Ectodermal cell (in vitro differentiated cells): ENCODE data around the gene SHB.

Experiments used
- H3K27ac ChIP-seq: 2 replicates; pipeline ENCODE4 v1.7.0; 2013; ENCODE audit warnings: mild to moderate bottlenecking, low read depth, low read length; ENCODE audit not compliant: insufficient read depth, poor library complexity, severe bottlenecking
- H3K27me3 ChIP-seq: 2 replicates; pipeline ENCODE4 v1.7.0; 2013; ENCODE audit warnings: mild to moderate bottlenecking, low read length; ENCODE audit not compliant: insufficient read depth, control insufficient read depth, poor library complexity, severe bottlenecking
- H3K36me3 ChIP-seq: one replicate; pipeline ENCODE4 v1.7.0; 2013; ENCODE audit warnings: low read length; ENCODE audit not compliant: control insufficient read depth, insufficient read depth
- H3K4me1 ChIP-seq: one replicate; pipeline ENCODE4 v1.7.0; 2013; ENCODE audit warnings: low read length; ENCODE audit not compliant: control insufficient read depth, insufficient read depth
- H3K4me3 ChIP-seq: 2 replicates; pipeline ENCODE4 v1.7.0; 2013; ENCODE audit warnings: low read depth, low read length, control low read depth; ENCODE audit not compliant: insufficient read depth
- H3K9me3 ChIP-seq: 2 replicates; pipeline ENCODE4 v1.7.0; 2013; ENCODE audit warnings: mild to moderate bottlenecking, low read length, moderate library complexity; ENCODE audit not compliant: control insufficient read depth
- WGBS, 2 experiments: methylation state at CpG; one replicate each; pipeline ENCODE4 v1.1.7; 2013; ENCODE audit warnings: missing lambda C conversion rate in 2 of 2; 5-methylcytosine and 5-hydroxymethylcytosine counted together

Gene SHB

DNA sequence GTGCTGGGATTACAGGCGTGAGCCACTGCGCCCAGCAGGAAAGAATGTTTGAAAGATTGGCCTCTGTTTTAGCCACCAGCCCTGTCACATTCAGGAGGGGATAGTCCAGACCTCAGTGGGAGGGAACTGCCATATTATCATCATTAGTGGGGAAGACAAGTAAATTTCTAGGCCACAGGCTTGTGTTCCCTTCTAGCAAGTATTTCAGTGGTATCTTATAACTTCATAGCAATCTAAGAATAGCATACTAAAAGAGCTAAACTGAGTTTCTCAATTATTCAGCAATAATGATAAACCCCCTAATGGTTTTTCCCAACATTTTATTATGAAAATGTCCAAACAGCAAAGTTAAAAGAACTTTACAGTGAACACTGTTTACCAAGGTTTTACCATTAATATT is 195.1 kb downstream of the SHB start:
- 83 to 93% methylated on average over 2 of the region's 2 CpGs for WGBS, 2 experiments
- Histone ChIP-seq H3K36me3 (no peaks in the 10 kb centered on the region), H3K9me3 (no peaks in the 10 kb centered on the region), H3K4me3 (no peak overlapping the region), H3K4me1 (no peaks in the 10 kb centered on the region), H3K27ac (no peak overlapping the region), H3K27me3 (no peaks in the 10 kb centered on the region)

DNA sequence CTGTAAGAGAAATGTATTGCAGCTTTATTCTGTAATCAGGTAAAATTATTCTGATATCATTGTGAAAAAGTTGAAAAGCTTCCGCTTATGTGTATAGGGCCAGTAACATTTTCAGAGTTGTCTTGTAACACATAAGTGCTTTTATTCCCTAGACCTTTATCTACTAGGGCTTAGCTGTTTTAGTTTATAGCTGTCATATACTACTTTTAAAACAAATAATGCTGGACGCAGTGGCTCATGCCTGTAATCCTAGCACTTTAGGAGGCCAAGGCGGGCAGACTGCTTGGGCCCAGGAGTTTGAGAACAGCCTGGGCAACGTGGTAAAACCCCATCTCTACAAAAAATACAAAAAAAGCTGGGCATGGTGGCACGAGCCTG is 198.2 kb downstream of the SHB start:
- Histone ChIP-seq H3K4me3 (no peak overlapping the region), H3K4me1 (no peaks in the 10 kb centered on the region), H3K36me3 (no peaks in the 10 kb centered on the region), H3K27me3 (no peaks in the 10 kb centered on the region), H3K9me3 (no peaks in the 10 kb centered on the region), H3K27ac (no peak overlapping the region)
- 87 to 93% methylated on average over 5 of the region's 5 CpGs for WGBS, 2 experiments

DNA sequence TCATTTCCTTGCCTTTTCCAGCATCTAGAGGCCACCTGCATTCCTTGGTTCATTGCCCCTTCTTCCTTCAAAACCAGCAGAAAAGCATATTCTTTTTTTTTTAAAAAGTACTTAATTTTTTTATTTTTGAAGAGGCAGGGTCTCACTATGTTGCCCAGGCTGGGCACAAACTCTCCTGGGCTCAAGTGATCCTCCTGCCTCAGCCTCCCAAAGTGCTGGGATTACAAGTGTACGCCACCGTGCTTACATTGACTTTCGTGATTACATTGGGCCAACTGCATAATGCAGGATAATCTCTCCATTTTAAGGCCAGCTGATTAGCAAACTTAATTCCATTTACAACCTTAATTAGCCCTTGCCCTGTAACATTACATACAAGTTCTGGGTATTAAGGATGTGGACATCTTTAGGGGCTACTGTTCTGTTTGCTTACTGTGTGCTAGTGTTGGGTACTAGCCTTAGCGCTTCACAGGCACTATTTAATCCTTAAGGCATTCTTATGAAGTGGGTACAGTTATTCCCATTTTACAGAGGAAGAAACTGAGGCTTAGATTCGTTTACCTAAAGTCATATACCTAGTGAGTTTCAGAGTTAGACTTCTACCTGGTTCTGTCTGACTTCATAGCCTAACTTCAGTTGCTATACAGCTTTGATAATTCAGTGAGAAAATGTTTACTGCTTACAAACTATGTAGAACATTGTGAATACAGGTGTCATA is 198.8 kb downstream of the SHB start:
- 91 to 93% methylated on average over 4 to 5 of the region's 5 CpGs for WGBS, 2 experiments
- H3K4me1 ChIP-seq = no peaks in the 10 kb centered on the region
- H3K9me3 ChIP-seq = no peaks in the 10 kb centered on the region
- no peak overlapping the region for H3K4me3 ChIP-seq
- H3K27ac ChIP-seq = no peak overlapping the region
- H3K36me3 ChIP-seq = no peaks in the 10 kb centered on the region
- H3K27me3 ChIP-seq = no peaks in the 10 kb centered on the region
